ENCODE results near the gene ANKRD13B. TPM values are rescaled to one million over a fixed set of nuclear protein-coding genes. Genes with fewer than 3 reads are reported as not detected.

Gene ANKRD13B
- polyA plus RNA-seq, 3 donors, result 9.4 to 12.9 (median 11.3) TPM

- DNase-seq, result no peak
Observed at GRCh38 chr17:29567554-29568330, 25.2 kb upstream of the ANKRD13B start.

- peak; percentile 83 for DNase-seq
Observed at GRCh38 chr17:29568331-29569244, 24.3 kb upstream of the ANKRD13B start, which contains the start of gene TP53I13. TSS of gene TP53I13 (plus strand) at chr17:29568701. CDS start at chr17:29568759, 58 bp downstream.

GRCh38 chr17:29569245-29569950, 23.5 kb upstream of the ANKRD13B start:
- no peak for DNase-seq

GRCh38 chr17:29570521-29570920, 22.4 kb upstream of the ANKRD13B start:
- no peak for DNase-seq

GRCh38 chr17:29571486-29571882, 21.4 kb upstream of the ANKRD13B start:
- no peak for DNase-seq

GRCh38 chr17:29571883-29572681, 20.9 kb upstream of the ANKRD13B start:
- DNase-seq, result no peak

- peak; percentile 60 for DNase-seq
Observed at GRCh38 chr17:29572691-29573557, 20.0 kb upstream of the ANKRD13B start.

GRCh38 chr17:29573558-29573869, 19.4 kb upstream of the ANKRD13B start:
- no peak for DNase-seq

- DNase-seq, result no peak
Observed at GRCh38 chr17:29573871-29574731, 18.8 kb upstream of the ANKRD13B start.

GRCh38 chr17:29574732-29575510, 18.0 kb upstream of the ANKRD13B start:
- DNase-seq, result no peak

GRCh38 chr17:29575511-29576213, 17.3 kb upstream of the ANKRD13B start:
- no peak for DNase-seq

- no peak for DNase-seq
Observed at GRCh38 chr17:29576214-29577000, 16.5 kb upstream of the ANKRD13B start.

GRCh38 chr17:29577001-29577370, 15.9 kb upstream of the ANKRD13B start:
- no peak for DNase-seq

GRCh38 chr17:29577385-29578211, 15.3 kb upstream of the ANKRD13B start:
- DNase-seq, result no peak

GRCh38 chr17:29578626-29579485, 14.1 kb upstream of the ANKRD13B start:
- DNase-seq, result no peak
